ENCODE results near the gene MID1.

The MID1 gene

GRCh38 chrX:10615931-10616774 lies 4.2 kb downstream of the MID1 start:
- Histone ChIP-seq H3K27me3 (ENCODE audit: control insufficient read depth, insufficient read depth, low read length) (no peaks in the 10 kb centered on the region), H3K4me1 (ENCODE audit: control insufficient read depth, insufficient read depth, low read length) (peaks cover 18% of the 10 kb centered on the region), H3K9ac (ENCODE audit: low read depth, low read length) (no peak overlapping the region), H3K4me3 (ENCODE audit: low read depth, low read length) (peak overlapping the region; percentile 19), H3K9me3 (ENCODE audit: control insufficient read depth, insufficient read depth, low read length) (no peaks in the 10 kb centered on the region), H3K36me3 (ENCODE audit: control insufficient read depth, insufficient read depth, low read length) (no peaks in the 10 kb centered on the region)

DNA sequence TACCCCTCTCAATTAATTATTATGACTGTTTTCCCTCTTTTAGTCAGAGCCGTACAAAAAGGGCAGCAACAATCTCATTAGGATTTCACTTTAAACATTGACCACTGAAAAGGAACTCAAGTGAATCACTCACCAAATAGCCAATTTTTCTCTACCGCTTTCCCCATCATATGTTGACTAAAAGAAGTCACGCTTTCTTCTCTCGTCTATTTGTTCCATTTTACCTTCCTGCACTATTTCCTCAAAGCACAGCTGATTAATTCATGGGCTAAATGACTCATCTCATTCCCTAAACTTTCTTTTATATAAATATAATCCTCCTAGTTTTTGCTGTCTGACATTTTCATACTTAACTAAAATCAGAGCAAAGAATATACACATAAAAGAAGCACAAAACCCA lies 8.2 kb downstream of the MID1 start:
- Histone ChIP-seq H3K4me3 (ENCODE audit: low read depth, low read length) (no peak overlapping the region), H3K9me3 (ENCODE audit: control insufficient read depth, insufficient read depth, low read length) (no peaks in the 10 kb centered on the region), H3K27me3 (ENCODE audit: control insufficient read depth, insufficient read depth, low read length) (no peaks in the 10 kb centered on the region), H3K9ac (ENCODE audit: low read depth, low read length) (no peak overlapping the region), H3K4me1 (ENCODE audit: control insufficient read depth, insufficient read depth, low read length) (peaks cover 15% of the 10 kb centered on the region), H3K36me3 (ENCODE audit: control insufficient read depth, insufficient read depth, low read length) (no peaks in the 10 kb centered on the region)

DNA sequence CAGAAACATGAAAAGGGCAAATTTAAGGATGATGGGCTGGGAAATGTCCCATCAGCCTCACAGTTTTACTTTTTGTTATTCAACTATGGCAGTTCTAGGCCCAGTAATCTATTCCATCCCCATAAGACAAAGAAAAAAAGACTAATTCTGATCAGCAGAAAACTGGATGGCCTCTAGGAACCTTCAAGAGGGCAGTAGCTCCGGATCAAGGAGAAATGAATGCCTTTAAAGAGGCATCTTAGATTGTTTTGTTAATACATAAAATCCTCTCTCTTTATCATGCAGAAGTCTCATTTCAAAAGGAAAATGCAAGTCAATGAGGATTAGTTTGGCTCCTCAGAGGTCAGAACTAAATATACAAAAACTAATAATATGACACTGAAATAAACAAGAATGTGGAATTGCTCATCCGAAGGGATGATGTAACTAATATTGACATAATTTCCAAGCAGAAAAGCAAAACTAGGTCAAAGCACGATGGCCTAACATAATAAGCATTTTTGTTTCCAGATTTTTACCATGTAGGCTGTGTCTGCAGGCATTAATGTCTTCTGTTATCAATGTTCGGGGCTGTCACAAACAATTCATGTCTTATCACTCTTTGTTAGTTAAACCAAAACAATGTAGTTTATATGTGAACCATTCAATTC lies 8.8 kb downstream of the MID1 start:
- Histone ChIP-seq H3K9ac (ENCODE audit: low read depth, low read length) (no peak overlapping the region), H3K4me3 (ENCODE audit: low read depth, low read length) (no peak overlapping the region), H3K36me3 (ENCODE audit: control insufficient read depth, insufficient read depth, low read length) (no peaks in the 10 kb centered on the region), H3K4me1 (ENCODE audit: control insufficient read depth, insufficient read depth, low read length) (peaks cover 9% of the 10 kb centered on the region), H3K9me3 (ENCODE audit: control insufficient read depth, insufficient read depth, low read length) (no peaks in the 10 kb centered on the region), H3K27me3 (ENCODE audit: control insufficient read depth, insufficient read depth, low read length) (no peaks in the 10 kb centered on the region)

- Histone ChIP-seq H3K9me3 (ENCODE audit: control insufficient read depth, insufficient read depth, low read length) (no peaks in the 10 kb centered on the region), H3K9ac (ENCODE audit: low read depth, low read length) (no peak overlapping the region), H3K4me1 (ENCODE audit: control insufficient read depth, insufficient read depth, low read length) (peaks cover 6% of the 10 kb centered on the region), H3K27me3 (ENCODE audit: control insufficient read depth, insufficient read depth, low read length) (no peaks in the 10 kb centered on the region), H3K4me3 (ENCODE audit: low read depth, low read length) (no peak overlapping the region), H3K36me3 (ENCODE audit: control insufficient read depth, insufficient read depth, low read length) (no peaks in the 10 kb centered on the region)
Observed at GRCh38 chrX:10608099-10608498, 12.3 kb downstream of the MID1 start.

- Histone ChIP-seq H3K4me1 (ENCODE audit: control insufficient read depth, insufficient read depth, low read length) (peaks cover 6% of the 10 kb centered on the region), H3K27me3 (ENCODE audit: control insufficient read depth, insufficient read depth, low read length) (no peaks in the 10 kb centered on the region), H3K9me3 (ENCODE audit: control insufficient read depth, insufficient read depth, low read length) (no peaks in the 10 kb centered on the region), H3K4me3 (ENCODE audit: low read depth, low read length) (no peak overlapping the region), H3K9ac (ENCODE audit: low read depth, low read length) (no peak overlapping the region), H3K36me3 (ENCODE audit: control insufficient read depth, insufficient read depth, low read length) (no peaks in the 10 kb centered on the region)
Observed at GRCh38 chrX:10607233-10607632, 13.2 kb downstream of the MID1 start.

DNA sequence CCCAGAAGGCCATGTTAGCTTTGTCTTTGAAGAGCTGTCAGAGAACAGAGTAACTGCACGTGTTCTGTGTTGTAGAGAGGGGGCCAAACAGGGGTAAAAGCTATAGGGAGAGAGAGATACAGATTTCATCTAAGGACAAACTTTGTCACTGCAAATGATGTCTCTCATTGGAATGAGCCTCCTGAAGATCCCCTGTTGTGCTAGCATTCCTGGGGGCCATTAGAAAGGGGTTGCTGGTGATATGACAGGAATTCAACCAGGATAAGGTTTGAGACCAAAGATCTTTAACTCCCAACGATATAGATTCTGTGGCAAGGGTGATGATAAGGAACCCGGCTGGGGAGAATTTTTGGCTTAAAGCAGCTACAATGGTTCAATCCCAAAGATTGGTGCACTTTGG lies 16.8 kb downstream of the MID1 start:
- no peaks in the 10 kb centered on the region for H3K27me3 ChIP-seq (ENCODE audit: control insufficient read depth, insufficient read depth, low read length)
- H3K36me3 ChIP-seq (ENCODE audit: control insufficient read depth, insufficient read depth, low read length) = no peaks in the 10 kb centered on the region
- H3K9me3 ChIP-seq (ENCODE audit: control insufficient read depth, insufficient read depth, low read length) = no peaks in the 10 kb centered on the region
- no peak overlapping the region for H3K4me3 ChIP-seq (ENCODE audit: low read depth, low read length)
- H3K9ac ChIP-seq (ENCODE audit: low read depth, low read length) = no peak overlapping the region
- no peaks in the 10 kb centered on the region for H3K4me1 ChIP-seq (ENCODE audit: control insufficient read depth, insufficient read depth, low read length)

DNA sequence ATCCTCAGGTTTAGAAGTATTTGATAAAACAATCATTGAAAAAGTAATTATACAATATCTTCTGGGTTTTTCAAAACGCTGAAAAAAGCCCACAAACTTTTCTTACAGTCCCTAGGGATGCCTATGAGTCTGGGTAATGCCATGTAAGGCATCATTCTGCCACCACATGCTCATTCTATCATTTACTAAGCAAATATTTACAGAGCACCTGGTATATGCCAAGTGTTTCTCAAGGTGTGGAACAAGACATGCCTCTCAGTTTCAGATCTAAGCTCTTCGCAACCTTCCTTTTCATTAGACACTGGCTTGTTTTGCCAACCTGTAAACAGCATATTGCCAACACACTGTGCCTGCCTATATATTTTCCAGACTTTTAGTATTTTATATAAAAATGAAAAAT lies 17.7 kb downstream of the MID1 start:
- Histone ChIP-seq H3K9ac (ENCODE audit: low read depth, low read length) (no peak overlapping the region), H3K27me3 (ENCODE audit: control insufficient read depth, insufficient read depth, low read length) (no peaks in the 10 kb centered on the region), H3K9me3 (ENCODE audit: control insufficient read depth, insufficient read depth, low read length) (no peaks in the 10 kb centered on the region), H3K4me3 (ENCODE audit: low read depth, low read length) (no peak overlapping the region), H3K36me3 (ENCODE audit: control insufficient read depth, insufficient read depth, low read length) (no peaks in the 10 kb centered on the region), H3K4me1 (ENCODE audit: control insufficient read depth, insufficient read depth, low read length) (no peaks in the 10 kb centered on the region)

DNA sequence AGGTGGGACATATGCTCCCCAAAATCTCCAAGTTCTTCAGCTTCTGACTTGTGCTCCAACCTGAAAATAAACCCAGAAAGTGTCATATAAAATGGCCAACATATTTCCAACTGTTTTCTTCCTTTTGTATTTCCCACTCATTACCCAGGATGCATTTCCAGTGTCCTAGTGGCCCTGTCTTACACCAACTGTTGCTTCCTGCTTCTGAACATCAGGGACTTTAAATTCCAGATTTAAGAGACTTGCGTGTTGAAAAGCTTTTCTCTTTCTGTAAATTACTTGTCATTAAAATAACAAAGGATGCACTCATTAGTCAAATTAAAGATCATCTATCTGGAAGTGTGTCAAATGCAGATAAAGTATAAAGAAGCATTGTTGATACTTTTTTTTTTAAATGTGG lies 19.9 kb downstream of the MID1 start:
- Histone ChIP-seq H3K4me1 (ENCODE audit: control insufficient read depth, insufficient read depth, low read length) (no peaks in the 10 kb centered on the region), H3K27me3 (ENCODE audit: control insufficient read depth, insufficient read depth, low read length) (no peaks in the 10 kb centered on the region), H3K9me3 (ENCODE audit: control insufficient read depth, insufficient read depth, low read length) (no peaks in the 10 kb centered on the region), H3K36me3 (ENCODE audit: control insufficient read depth, insufficient read depth, low read length) (no peaks in the 10 kb centered on the region), H3K9ac (ENCODE audit: low read depth, low read length) (no peak overlapping the region), H3K4me3 (ENCODE audit: low read depth, low read length) (no peak overlapping the region)

DNA sequence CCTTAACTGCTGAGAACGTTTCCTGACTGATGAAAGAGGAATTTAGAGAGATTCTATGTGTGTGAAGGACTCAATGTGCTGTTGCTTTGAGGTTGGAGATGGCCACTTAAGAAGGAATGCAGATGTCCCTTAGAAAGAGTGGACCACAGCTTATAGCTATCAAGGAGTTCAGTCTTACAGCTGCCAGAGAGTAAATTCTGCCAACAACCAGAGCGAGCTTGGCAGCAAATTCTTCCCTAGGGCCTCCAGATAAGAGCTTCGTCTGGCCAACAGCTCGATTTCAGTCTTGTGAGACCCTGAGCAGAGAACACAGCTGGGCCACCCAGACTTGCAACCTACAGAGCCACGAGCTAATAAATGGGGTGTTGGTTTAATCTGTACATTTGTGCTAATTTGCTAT lies 21.8 kb downstream of the MID1 start:
- H3K9me3 ChIP-seq (ENCODE audit: control insufficient read depth, insufficient read depth, low read length) = no peaks in the 10 kb centered on the region
- H3K9ac ChIP-seq (ENCODE audit: low read depth, low read length) = no peak overlapping the region
- H3K4me1 ChIP-seq (ENCODE audit: control insufficient read depth, insufficient read depth, low read length) = no peaks in the 10 kb centered on the region
- no peak overlapping the region for H3K4me3 ChIP-seq (ENCODE audit: low read depth, low read length)
- H3K27me3 ChIP-seq (ENCODE audit: control insufficient read depth, insufficient read depth, low read length) = no peaks in the 10 kb centered on the region
- H3K36me3 ChIP-seq (ENCODE audit: control insufficient read depth, insufficient read depth, low read length) = no peaks in the 10 kb centered on the region

- Histone ChIP-seq H3K27me3 (ENCODE audit: control insufficient read depth, insufficient read depth, low read length) (no peaks in the 10 kb centered on the region), H3K9me3 (ENCODE audit: control insufficient read depth, insufficient read depth, low read length) (no peaks in the 10 kb centered on the region), H3K9ac (ENCODE audit: low read depth, low read length) (no peak overlapping the region), H3K4me1 (ENCODE audit: control insufficient read depth, insufficient read depth, low read length) (no peaks in the 10 kb centered on the region), H3K36me3 (ENCODE audit: control insufficient read depth, insufficient read depth, low read length) (no peaks in the 10 kb centered on the region), H3K4me3 (ENCODE audit: low read depth, low read length) (no peak overlapping the region)
Observed at GRCh38 chrX:10597871-10598270, 22.5 kb downstream of the MID1 start.

DNA sequence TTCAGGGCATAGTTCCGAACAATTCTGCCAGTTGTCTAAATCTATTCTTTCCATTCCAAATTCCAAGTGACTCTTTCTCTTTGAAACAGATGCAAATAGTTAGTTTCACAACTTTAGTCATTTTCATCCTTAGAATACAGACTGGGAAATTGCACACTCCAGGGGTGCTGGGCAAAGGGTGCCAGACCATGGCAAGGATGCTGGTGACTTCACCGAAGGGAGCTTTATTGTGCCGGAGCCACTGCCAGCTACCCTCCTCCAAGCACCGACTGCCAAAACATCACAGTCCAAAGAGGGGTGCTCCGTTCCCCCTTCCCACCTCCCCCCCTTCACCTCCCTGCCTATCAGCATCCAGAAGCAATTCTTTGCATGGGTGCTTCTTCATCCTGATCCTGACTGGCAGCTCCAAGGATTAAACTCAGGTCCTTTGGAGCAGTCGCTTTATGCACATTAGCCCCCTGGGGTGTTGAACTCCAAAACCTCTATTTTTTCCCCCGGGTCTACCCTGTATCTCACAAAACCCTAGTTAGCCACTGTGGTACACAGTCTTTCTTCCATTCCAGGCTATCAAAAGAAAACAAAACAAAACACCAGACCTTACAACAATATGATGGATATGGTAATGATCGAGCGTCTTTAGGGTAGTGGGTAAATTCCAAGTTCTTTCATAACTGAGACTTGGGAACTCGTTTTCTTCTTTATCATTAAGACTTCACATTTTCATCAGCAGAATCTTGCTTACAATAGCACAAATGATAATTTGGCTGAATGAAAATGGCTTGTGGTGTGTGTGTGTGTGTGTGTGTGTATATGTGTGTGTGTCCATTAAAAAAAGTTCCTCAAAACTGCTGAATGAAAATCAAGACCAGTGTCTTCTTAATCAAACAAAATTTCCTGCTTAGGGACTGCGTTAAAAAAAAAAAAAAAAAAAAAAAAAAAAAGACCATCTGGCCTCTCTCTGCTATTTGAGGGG lies 28.7 kb downstream of the MID1 start:
- H3K27me3 ChIP-seq (ENCODE audit: control insufficient read depth, insufficient read depth, low read length) = no peaks in the 10 kb centered on the region
- peaks cover 2% of the 10 kb centered on the region for H3K4me1 ChIP-seq (ENCODE audit: control insufficient read depth, insufficient read depth, low read length)
- H3K36me3 ChIP-seq (ENCODE audit: control insufficient read depth, insufficient read depth, low read length) = no peaks in the 10 kb centered on the region
- H3K9me3 ChIP-seq (ENCODE audit: control insufficient read depth, insufficient read depth, low read length) = no peaks in the 10 kb centered on the region
- H3K4me3 ChIP-seq (ENCODE audit: low read depth, low read length) = no peak overlapping the region
- H3K9ac ChIP-seq (ENCODE audit: low read depth, low read length) = no peak overlapping the region
